ENCODE results near the gene ANKLE2.
"Not testable (repeated sequence)": the region's sequence is repeated elsewhere in the genome, so short reads cannot be mapped to it uniquely, and the experiment has no call there.

The ANKLE2 gene

DNA sequence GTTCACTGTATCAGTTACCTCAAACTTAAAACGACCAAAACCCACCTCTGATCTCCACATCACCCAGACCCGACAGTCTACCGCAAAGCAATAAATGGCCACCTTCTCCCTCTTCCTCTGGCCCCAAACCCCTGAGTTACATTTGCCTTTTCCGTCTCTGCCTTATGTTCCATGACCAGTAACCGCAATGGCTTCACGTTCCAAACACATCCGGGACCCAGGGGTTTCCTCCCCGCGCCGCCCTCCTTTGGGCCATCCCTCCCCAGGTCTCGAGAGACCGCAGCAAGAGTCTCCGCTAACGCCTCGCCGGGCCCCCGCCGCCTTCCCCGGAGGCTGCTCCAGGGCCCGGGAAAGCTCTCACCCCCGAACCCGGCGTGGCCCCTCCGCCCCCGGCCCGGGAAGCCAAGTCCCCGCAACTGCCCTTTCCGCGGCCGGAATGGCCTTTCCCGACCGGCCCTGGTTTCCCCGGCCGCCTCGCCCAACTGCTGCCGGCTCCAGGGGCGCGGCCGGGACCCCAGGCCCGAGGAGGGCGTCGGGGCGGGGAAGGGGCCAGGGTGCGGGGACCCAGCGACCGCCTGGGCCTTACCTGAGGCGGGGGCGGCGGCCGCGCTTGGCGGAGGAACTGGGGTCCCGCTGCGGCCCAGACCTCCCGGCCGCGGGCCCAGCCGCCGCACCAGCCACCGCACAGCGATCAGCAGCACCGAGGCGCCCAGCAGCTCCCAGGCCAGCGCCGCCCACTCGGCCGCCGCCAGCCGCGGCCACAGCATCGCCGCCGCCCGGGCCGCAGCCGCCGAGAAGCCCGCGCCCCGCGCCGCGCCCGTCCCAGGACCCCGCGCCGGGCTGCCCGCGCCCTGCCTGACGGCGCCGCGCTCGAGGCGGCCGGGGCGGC, at the start of gene ANKLE2:
Gene ANKLE2 (minus strand): TSS at position 801 of the 889 bp plus-strand sequence. CDS start 34 bp downstream, at position 767.
- DNase-seq (ENCODE audit: low read depth) = peak; percentile 51

DNA sequence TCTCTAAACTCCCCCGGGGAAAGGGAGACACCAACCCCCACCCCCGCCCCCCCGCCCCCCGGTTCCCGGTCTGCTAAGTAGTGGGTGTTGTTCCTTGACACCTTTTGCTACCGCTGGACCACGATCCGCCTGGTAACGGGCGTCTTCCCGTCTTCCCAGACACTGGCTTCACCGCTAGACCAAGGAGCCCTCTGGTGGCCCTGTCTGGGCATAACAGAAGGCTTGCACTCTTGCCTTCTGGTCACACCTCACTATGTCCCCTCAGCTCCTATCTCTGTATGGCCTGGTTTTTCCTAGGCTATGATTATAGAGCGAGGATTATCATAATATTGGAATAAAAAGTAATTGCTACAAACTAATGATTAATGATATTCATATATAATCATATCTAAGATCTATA, 47.8 kb upstream of the ANKLE2 start:
- DNase-seq (ENCODE audit: low read depth) = not testable (repeated sequence)

DNA sequence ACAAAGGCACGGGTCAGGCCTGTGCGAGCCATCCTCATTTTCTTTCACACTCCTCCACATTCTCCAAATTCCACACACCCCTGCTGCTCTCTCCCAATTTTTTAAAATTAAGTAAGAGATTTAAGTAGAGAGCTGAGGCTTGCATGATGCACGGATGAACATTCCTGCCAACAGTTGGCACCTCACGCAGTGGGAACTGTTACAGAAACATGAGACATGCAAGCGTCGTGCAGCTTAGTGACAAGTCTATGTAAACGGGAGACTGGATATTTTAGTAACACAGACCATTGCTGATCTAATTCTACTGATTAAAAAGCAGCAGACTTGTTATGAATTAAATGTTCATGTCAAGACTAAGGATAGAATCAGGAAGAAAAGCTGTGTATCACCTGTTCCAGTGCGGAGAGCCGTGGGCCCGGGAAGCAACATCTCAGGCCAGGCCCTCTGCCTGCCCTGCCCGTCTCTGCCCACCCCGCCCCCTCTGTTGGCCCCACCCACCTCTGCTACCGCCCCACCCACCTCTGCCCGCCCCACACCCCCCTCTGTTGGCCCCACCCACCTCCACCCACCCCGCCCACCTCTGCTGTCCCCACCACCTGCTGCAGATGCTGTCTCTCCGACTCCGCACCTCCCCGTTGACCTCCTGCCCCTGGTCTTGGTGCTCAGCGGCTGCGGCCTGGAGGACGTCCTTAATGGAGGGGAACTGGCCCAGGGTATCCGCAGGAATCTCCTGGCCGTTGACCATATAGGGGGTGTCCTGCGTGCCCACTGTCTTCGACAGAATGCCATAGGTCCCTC, 45.9 kb upstream of the ANKLE2 start:
- no peak for DNase-seq (ENCODE audit: low read depth)

DNA sequence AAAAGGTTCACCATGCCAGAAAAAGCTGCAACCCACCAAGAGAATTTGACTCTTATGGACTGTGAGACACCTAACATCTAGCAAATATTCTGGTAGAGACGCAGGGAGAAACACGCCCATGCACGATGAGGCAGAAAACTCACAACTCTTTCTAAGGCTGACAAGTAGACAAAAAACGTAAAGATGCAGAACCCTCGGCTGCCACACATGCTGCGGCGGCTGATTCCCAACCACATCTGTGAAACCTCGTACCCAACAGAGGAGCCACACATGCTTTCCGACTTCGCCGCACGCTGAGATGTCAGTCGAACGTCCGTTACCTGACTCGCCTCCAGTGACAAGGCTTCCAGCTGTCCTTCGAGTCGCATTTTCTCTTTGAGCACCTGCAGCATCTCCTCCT, 45.2 kb upstream of the ANKLE2 start:
- no peak for DNase-seq (ENCODE audit: low read depth)

DNA sequence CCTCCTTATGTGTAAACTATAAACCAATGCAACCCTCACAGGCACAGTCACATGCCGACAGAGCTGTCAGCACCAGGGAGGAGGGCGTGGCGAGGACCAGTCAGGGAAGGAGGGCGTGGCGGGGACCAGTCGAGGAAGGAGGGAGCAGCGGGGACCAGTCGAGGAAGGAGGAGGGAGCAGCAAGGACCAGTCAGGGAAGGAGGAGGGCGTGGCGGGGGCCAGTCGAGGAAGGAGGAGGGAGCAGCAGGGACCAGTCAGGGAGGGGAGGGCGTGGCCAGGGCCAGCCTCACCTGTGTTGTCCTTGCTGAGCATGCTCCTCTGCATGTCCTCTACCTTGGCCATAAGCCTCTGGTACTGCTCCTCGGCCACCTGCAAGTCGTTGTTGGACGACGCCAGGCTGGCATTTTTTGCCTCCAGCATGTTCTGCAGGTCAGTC, 42.8 kb upstream of the ANKLE2 start:
- no peak for DNase-seq (ENCODE audit: low read depth)

- no peak for DNase-seq (ENCODE audit: low read depth)
Observed at GRCh38 chr12:132803888-132804287, 42.3 kb upstream of the ANKLE2 start.

DNA sequence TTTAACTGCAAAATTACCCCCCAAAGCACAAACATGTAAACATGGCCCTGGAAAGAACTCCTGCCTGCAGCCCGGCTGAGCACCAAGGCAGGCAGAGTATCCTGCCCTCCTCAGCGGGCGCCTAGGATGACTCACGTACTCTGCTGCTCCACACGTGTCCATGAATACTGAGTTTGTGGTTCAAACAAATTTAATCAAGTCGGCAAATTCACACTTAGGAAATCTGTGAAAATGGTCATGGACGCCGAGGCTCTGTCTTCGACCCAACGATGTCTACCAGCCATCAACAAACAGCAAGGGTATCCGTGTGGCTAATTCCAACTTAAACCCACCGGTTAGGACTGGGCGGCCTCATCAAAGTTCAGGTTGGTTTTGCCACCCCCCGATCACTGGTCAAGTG, 41.5 kb upstream of the ANKLE2 start:
- DNase-seq (ENCODE audit: low read depth) = no peak

GRCh38 chr12:132801741-132802140, 40.1 kb upstream of the ANKLE2 start:
- no peak for DNase-seq (ENCODE audit: low read depth)

DNA sequence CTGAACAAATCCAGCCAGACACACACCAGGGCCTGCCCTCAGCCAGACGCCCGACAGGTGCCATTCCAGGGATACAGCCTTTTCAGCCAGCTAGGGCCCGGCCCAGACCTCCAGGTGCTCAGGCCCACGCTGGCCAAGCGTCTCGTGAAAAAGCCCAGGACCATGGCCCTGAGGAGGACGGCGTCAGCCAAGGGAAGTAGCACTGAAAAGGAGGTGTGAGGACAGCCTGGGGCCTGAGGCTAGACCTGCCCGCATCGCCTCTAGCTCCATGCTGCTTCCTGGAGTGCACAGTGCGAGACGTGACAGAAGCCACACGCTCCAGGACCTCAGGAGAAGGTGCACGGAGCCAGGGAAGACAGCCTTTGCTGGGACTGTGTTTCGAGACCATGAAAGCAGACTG, 37.2 kb upstream of the ANKLE2 start:
- DNase-seq (ENCODE audit: low read depth) = no peak

GRCh38 chr12:132797820-132798570, 36.4 kb upstream of the ANKLE2 start:
- DNase-seq (ENCODE audit: low read depth) = no peak

GRCh38 chr12:132795847-132796246, 34.2 kb upstream of the ANKLE2 start:
- no peak for DNase-seq (ENCODE audit: low read depth)

DNA sequence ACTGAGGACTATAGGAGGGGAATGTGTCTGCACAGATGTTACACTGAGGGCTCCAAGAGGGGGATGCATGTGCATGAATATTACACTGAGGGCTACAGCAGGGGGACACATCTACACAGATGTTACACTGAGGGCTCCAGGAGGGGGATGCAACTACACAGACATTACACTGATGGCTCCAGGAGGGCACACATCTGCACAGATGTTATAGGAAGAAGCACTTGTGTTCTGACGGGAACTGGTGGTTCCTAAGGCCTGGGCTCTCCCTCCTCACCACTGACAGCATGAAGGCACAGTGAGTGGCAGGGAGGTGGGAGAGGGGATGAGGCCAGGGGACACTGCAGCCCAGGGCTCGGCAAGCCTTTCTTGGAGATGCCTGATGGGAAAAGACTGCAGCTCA, 30.3 kb upstream of the ANKLE2 start:
- not testable (repeated sequence) for DNase-seq (ENCODE audit: low read depth)

DNA sequence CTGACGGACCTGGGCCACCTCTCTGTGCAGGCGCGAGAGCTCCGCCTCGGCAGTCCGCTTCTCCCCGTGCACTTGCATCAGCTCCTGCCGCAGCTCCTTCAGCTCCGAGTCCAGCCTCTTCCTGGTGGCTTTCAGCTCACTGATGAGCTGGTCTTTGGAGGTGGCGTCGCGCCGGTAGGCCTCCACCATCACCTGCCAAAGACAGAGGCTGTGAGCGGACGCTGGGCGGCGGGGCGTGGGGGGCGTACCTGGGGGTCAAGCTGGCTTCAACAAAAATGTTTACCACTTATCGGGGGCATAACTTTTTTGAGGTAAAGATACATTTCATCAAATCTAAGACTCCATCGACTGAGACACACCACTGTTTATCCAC, 27.5 kb upstream of the ANKLE2 start:
- DNase-seq (ENCODE audit: low read depth) = no peak

GRCh38 chr12:132788375-132789098, 26.9 kb upstream of the ANKLE2 start:
- no peak for DNase-seq (ENCODE audit: low read depth)

DNA sequence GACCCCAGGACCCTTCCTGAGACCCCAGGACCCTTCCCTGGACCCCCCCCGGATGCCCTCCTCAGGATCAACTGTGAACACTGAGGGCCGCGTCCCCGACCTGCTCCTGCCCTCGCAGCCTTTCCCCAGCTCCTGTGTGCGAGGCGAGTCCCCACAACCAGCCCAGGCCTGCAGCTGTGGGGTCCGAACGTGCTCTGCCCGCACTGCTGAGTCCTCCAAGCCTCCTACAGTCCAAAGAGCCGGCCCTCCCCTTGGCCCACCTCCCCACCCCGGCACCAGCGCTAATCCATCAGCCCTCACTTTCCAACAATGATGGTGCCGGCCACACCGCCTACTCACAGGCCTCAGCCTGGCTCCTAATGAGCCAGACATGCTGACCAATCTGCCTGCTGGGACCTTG, 26.2 kb upstream of the ANKLE2 start:
- no peak for DNase-seq (ENCODE audit: low read depth)

- DNase-seq (ENCODE audit: low read depth) = no peak
Observed at GRCh38 chr12:132786192-132786591, 24.6 kb upstream of the ANKLE2 start.

GRCh38 chr12:132784580-132784979, 22.9 kb upstream of the ANKLE2 start:
- DNase-seq (ENCODE audit: low read depth) = no peak

- no peak for DNase-seq (ENCODE audit: low read depth)
Observed at GRCh38 chr12:132783917-132784531, 22.4 kb upstream of the ANKLE2 start.

DNA sequence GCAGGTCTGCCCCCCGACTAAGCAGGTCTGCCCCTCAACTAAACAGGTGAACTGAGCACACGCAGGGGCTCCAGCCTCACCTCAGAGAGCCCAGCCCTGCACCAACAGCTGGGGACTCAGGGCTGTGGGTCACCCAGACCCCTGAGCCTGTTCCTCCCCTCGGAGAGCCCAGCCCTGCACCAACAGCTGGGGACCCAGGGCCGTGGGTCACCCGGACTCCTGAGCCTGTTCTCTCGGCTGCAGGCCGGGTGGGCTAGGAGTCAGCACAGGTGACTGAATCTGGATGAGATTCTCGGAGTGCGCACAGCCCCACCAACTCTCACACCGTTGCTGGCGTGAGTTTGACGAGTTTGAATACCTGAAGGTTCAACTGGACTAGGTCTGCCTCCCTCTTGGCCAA, 20.3 kb upstream of the ANKLE2 start:
- DNase-seq (ENCODE audit: low read depth) = no peak

- DNase-seq (ENCODE audit: low read depth) = no peak
Observed at GRCh38 chr12:132779781-132780353, 18.2 kb upstream of the ANKLE2 start.

GRCh38 chr12:132777614-132778013, 16.0 kb upstream of the ANKLE2 start:
- DNase-seq (ENCODE audit: low read depth) = no peak
